Endothelial cell of umbilical vein (primary cell): ENCODE results near the gene PLEKHD1. TPM values are rescaled to one million over a fixed set of nuclear protein-coding genes. Genes with fewer than 3 reads are reported as not detected.
A peak's percentile ranks its signal among the peaks of the same experiment; 100 is the strongest.

Source experiments
- Bru-seq: library from RNA; stranded (reverse); fragments of 400-500 nt; gene quantifications from one replicate; lab custom pipeline; 2021; lab: Mats Ljungman, UMichigan
- BruChase-seq, 2 experiments: library from RNA; stranded (reverse); fragments of 400-500 nt; gene quantifications; one replicate each; lab custom pipeline; 2021; lab: Mats Ljungman, UMichigan
- BruUV-seq: library from RNA; stranded (reverse); fragments of 400-500 nt; replicated peaks from 2 replicates; lab custom pipeline; 2021; lab: Mats Ljungman, UMichigan
- CTCF ChIA-PET: fragments of 300-600, 350-600 bp; sonication (Branson Sonifier 250); formaldehyde crosslinking; loops from one replicate; lab custom pipeline; 2021; ENCODE audit warnings: antibody characterized with exemption, inconsistent platforms; lab: Charles Lee
- POLR2A ChIA-PET: fragments of 300-600, 350-600 bp; sonication (Branson Sonifier 250); formaldehyde crosslinking; loops from one replicate; lab custom pipeline; 2021; ENCODE audit warnings: antibody characterized with exemption, inconsistent platforms; lab: Charles Lee
- DNase-seq: peaks from one replicate; pipeline ENCODE4 v3.0.0-alpha.2; 2011; ENCODE audit warnings: low read depth, low spot score
- FAIRE-seq: peaks from 2 replicates; lab custom pipeline; 2011; peaks lifted over from hg19 to GRCh38; lab: Jason Lieb, UNC
- H2AFZ ChIP-seq: 2 replicates; pipeline ENCODE4 v1.6.0; 2012; ENCODE audit warnings: low read depth, low read length, control low read depth, inconsistent platforms
- H3K27ac ChIP-seq: 2 replicates; pipeline ENCODE4 v1.5.1; 2011; ENCODE audit warnings: low read depth, mild to moderate bottlenecking, control low read depth, low read length, moderate library complexity; ENCODE audit not compliant: insufficient read depth
- H3K27me3 ChIP-seq, 2 experiments: 2 replicates each; pipeline versions ENCODE4 v1.6.0 to v1.6.1; 2011; ENCODE audit warnings: low read length in 2 of 2, mixed read lengths in 1 of 2; ENCODE audit not compliant: control insufficient read depth in 2 of 2, insufficient read depth in 2 of 2
- H3K36me3 ChIP-seq, 2 experiments: 2 replicates in 1 of 2; 3 replicates in 1 of 2; pipeline ENCODE4 v1.5.1; 2011; ENCODE audit warnings: low read length in 2 of 2, mild to moderate bottlenecking in 1 of 2, moderate library complexity in 1 of 2; ENCODE audit not compliant: control insufficient read depth in 2 of 2, insufficient read depth in 2 of 2; ENCODE audit errors: extremely low read depth in 1 of 2
- H3K4me1 ChIP-seq: 3 replicates; pipeline ENCODE4 v1.5.1; 2011; ENCODE audit warnings: mild to moderate bottlenecking, low read length; ENCODE audit not compliant: control insufficient read depth, insufficient read depth; ENCODE audit errors: extremely low read depth
- H3K4me2 ChIP-seq: 2 replicates; pipeline ENCODE4 v1.6.1; 2011; ENCODE audit warnings: low read length, control low read depth, mixed read lengths; ENCODE audit not compliant: insufficient read depth
- H3K4me3 ChIP-seq, 3 experiments: fragments of 200-600 bp in 1 of 3; sonication (generic), shearing (Covaris generic) in 1 of 3; replicated peaks in 1 of 3; 2 replicates each; pipeline ENCODE4 v1.5.1; 2011 to 2016; ENCODE audit warnings: control low read depth in 3 of 3, low read length in 3 of 3, mild to moderate bottlenecking in 2 of 3, inconsistent platforms in 1 of 3, low read depth in 1 of 3, moderate library complexity in 1 of 3; ENCODE audit not compliant: insufficient read depth in 1 of 3
- H3K79me2 ChIP-seq: 2 replicates; pipeline ENCODE4 v1.6.0; 2012; ENCODE audit warnings: low read length, inconsistent platforms; ENCODE audit not compliant: control insufficient read depth, insufficient read depth
- H3K9ac ChIP-seq: replicated peaks from 2 replicates; pipeline ENCODE3; 2011; ENCODE audit warnings: low read length, control low read depth; ENCODE audit not compliant: insufficient read depth; ENCODE audit errors: extremely low read depth
- H3K9me1 ChIP-seq: replicated peaks from 3 replicates; pipeline ENCODE4 v1.6.0; 2011; ENCODE audit warnings: mild to moderate bottlenecking, low read length; ENCODE audit not compliant: control insufficient read depth, insufficient read depth; ENCODE audit errors: extremely low read depth
- H3K9me3 ChIP-seq: replicated peaks from 2 replicates; pipeline ENCODE4 v1.5.1; 2012; ENCODE audit warnings: low read length, inconsistent platforms; ENCODE audit not compliant: control insufficient read depth, insufficient read depth
- H4K20me1 ChIP-seq: replicated peaks from 2 replicates; pipeline ENCODE3; 2011; ENCODE audit warnings: mild to moderate bottlenecking, low read length; ENCODE audit not compliant: control insufficient read depth, insufficient read depth; ENCODE audit errors: extremely low read depth
- EZH2 ChIP-seq: IDR thresholded peaks from 2 replicates; pipeline ENCODE4 v1.6.1; 2012; ENCODE audit warnings: borderline replicate concordance, low read depth, mild to moderate bottlenecking, moderate library complexity, low read length, inconsistent platforms; ENCODE audit not compliant: severe bottlenecking
- POLR2AphosphoS5 ChIP-seq: IDR thresholded peaks from 2 replicates; pipeline ENCODE4 v1.6.1; 2012; ENCODE audit warnings: low read depth, mild to moderate bottlenecking, control low read depth, low read length, moderate library complexity; ENCODE audit not compliant: insufficient read depth
- dilution Hi-C: fragments of 300-500 bp; cut with MboI; formaldehyde crosslinking; loops from one replicate; pipeline ENCODE4 v1.15.0; 2019; ENCODE audit warnings: low sequenced_read_pairs; ENCODE audit not compliant: extremely low pct_ligation_motif_present
- intact Hi-C: fragments of 100-400 bp; cut with micrococcal nuclease; formaldehyde crosslinking; loops from one replicate; pipeline ENCODE4 v1.10.0; 2022
- long read RNA-seq: library from polyadenylated mRNA; stranded (forward); transcript quantifications from one replicate; pipeline ENCODE4 v2.0.0, GENCODE V29; 2021
- polyA minus RNA-seq, 3 experiments: library from RNA; depleted of rRNA, polyadenylated mRNA; stranded (reverse); fragments of >200 nt; gene quantifications; 1 replicate in 1 of 3; 2 replicates in 2 of 3; pipeline ENCODE4 v1.2.3, GENCODE V29; 2011
- polyA plus RNA-seq, 4 experiments: library from polyadenylated mRNA; depleted of rRNA in 3 of 4; stranded (reverse) in 3 of 4; unstranded in 1 of 4; fragments of >200 nt; gene quantifications; 2 replicates each; pipeline versions ENCODE4 v1.2.1 to v1.2.3, GENCODE V29; 2011 to 2012; ENCODE audit warnings: missing spikeins in 1 of 4
- total RNA-seq: library from RNA; stranded (reverse); gene quantifications from 2 replicates; pipeline ENCODE4 v1.2.3, GENCODE V29; 2021

The PLEKHD1 gene
- not detected in 2 replicates for total RNA-seq
- polyA plus RNA-seq = 0.01 TPM in 1 of 2 replicates, not detected in the other
- 0.01 TPM in 1 of 2 replicates, not detected in the other for polyA plus RNA-seq (2011; cell fraction: cytosol; rRNA removed)
- polyA plus RNA-seq (2011; cell fraction: nucleus; rRNA removed) = 0.12 and 0.14 TPM in 2 replicates
- polyA plus RNA-seq (2012) = not detected in 2 replicates
- 0.15 TPM in 1 of 2 replicates, not detected in the other for polyA minus RNA-seq
- not detected for polyA minus RNA-seq (2011; cell fraction: cytosol; rRNA and poly(A)+ RNA removed)
- 0.10 TPM in 2 replicates for polyA minus RNA-seq (2011; cell fraction: nucleus; rRNA and poly(A)+ RNA removed)
- Bru-seq, nascent RNA = percentile 6 among the genes with signal in this experiment
- percentile 28 among the genes with signal in this experiment for BruChase-seq, experiment 1, labeled RNA remaining after a 6-hour chase
- BruChase-seq, experiment 2, labeled RNA remaining after a 2-hour chase = percentile 30 among the genes with signal in this experiment
- long read RNA-seq, partial matches to known transcripts = 0 of 1 reads
- long read RNA-seq, other reads (novel, unspliced or antisense) = 1 of 1 reads

DNA sequence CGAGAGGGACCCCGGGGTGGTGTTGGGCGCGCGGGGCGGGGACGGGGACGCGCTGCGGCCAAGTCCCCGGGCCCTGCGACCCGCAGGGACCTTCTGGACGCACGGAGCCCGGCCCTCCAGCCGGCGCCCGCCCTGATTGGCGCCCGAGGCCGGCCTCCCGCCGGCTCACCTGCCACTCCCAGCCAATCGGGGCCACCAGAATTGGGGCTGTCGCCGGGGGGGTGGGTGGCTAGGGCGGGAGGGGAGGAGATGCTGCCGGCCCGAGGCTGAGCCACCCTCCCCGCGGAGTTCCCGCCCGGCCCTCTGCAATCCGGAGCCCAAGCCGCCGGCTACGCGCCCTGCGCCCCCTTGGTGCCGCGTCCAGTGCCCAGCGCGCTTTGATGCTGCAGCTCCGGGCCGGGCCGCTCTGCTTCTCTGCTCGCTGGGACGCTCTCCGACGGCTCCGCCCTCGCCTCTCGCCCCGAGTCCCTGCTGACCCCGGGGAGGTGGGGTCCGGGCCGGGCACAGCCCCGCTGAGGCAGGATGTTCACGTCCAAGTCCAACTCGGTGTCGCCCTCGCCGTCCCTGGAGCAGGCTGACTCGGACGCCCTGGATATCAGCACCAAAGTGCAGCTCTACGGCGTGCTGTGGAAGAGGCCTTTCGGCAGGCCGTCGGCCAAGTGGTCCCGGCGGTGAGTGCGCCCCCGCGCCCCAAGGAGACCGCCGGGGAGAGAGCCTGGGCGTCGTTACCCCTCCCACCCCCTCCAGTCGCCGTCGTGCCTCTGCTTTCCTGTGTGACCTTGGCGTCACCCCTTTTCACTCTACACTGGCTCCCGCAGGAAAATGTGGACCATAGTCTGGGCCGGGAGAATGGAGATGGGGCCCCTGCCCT, at the start of gene PLEKHD1:
TSS of gene PLEKHD1 (plus strand) at position 285 of the 871 bp plus-strand sequence. CDS start at position 523, 238 bp downstream.
- no peak within 1 kb of the TSS for H3K9ac ChIP-seq
- H3K4me1 ChIP-seq = no peaks in the 10 kb centered on the region
- H4K20me1 ChIP-seq = no peaks in the 10 kb centered on the region
- intact Hi-C loops = no loop called here
- H3K27me3 ChIP-seq = peaks cover 47 to 49% of the 10 kb centered on the region in 2 experiments
- no peaks in the 10 kb centered on the region for H3K36me3 ChIP-seq
- no peaks in the 10 kb centered on the region for H3K79me2 ChIP-seq
- DNase-seq (no peak), FAIRE-seq (no peak)
- dilution Hi-C loops = no loop called here
- H3K4me2 ChIP-seq = no peak within 1 kb of the TSS
- TF ChIP-seq POLR2AphosphoS5 = no peak
- TF ChIP-seq EZH2 = peak; percentile 76
- no peak within 1 kb of the TSS for H2AFZ ChIP-seq
- ChIA-PET POLR2A (no interaction called here), CTCF (interaction anchor here (1.5 to 2.1 kb wide), 2 partner anchors 9 to 10 kb away, joined by 3 to 10 read pairs; no protein-coding TSS in a partner anchor)
- H3K4me3 ChIP-seq = no peak within 1 kb of the TSS
- no peaks in the 10 kb centered on the region for H3K9me1 ChIP-seq
- no peaks in the 10 kb centered on the region for H3K9me3 ChIP-seq
- H3K27ac ChIP-seq = no peak within 1 kb of the TSS
- no TSS peak for BruUV-seq
